BLaER1 treated with 17β-estradiol and CSF1 and Interleukin-3, amounts not matched to agents 10 nM and 100 nM (cell line): Measurements from ENCODE around the gene ENTREP3.
A peak's percentile ranks its signal among the peaks of the same experiment; 100 is the strongest.

ENCODE experiments used
- H3K27ac ChIP-seq, 11 experiments: shearing (Covaris generic); formaldehyde crosslinking; 2 replicates each; pipeline ENCODE4 v1.8.1; 2022
- H3K27me3 ChIP-seq, 11 experiments: shearing (Covaris generic); formaldehyde crosslinking; 2 replicates each; pipeline ENCODE4 v1.8.1; 2022
- H3K36me3 ChIP-seq, 11 experiments: shearing (Covaris generic); formaldehyde crosslinking; 2 replicates each; pipeline ENCODE4 v1.8.1; 2022
- H3K4me1 ChIP-seq, 10 experiments: shearing (Covaris generic); formaldehyde crosslinking; 2 replicates each; pipeline ENCODE4 v1.8.1; 2022
- H3K4me2 ChIP-seq, 11 experiments: shearing (Covaris generic); formaldehyde crosslinking; 2 replicates each; pipeline ENCODE4 v1.8.1; 2022
- H3K4me3 ChIP-seq, 10 experiments: shearing (Covaris generic); formaldehyde crosslinking; 2 replicates each; pipeline ENCODE4 v1.8.1; 2022
- H3K9ac ChIP-seq, 11 experiments: shearing (Covaris generic); formaldehyde crosslinking; 2 replicates each; pipeline ENCODE4 v1.8.1; 2022
- H3K9me3 ChIP-seq, 11 experiments: shearing (Covaris generic); formaldehyde crosslinking; replicated peaks in 1 of 11; 2 replicates each; pipeline ENCODE4 v1.8.1; 2022
- H4K20me1 ChIP-seq, 11 experiments: shearing (Covaris generic); formaldehyde crosslinking; 2 replicates each; pipeline ENCODE4 v1.8.1; 2022
- Cebpa-rat ChIP-seq, 11 experiments: shearing (Covaris generic); IDR thresholded peaks; 2 replicates each; pipeline ENCODE4 v1.8.1; 2022

ENTREP3 gene

DNA sequence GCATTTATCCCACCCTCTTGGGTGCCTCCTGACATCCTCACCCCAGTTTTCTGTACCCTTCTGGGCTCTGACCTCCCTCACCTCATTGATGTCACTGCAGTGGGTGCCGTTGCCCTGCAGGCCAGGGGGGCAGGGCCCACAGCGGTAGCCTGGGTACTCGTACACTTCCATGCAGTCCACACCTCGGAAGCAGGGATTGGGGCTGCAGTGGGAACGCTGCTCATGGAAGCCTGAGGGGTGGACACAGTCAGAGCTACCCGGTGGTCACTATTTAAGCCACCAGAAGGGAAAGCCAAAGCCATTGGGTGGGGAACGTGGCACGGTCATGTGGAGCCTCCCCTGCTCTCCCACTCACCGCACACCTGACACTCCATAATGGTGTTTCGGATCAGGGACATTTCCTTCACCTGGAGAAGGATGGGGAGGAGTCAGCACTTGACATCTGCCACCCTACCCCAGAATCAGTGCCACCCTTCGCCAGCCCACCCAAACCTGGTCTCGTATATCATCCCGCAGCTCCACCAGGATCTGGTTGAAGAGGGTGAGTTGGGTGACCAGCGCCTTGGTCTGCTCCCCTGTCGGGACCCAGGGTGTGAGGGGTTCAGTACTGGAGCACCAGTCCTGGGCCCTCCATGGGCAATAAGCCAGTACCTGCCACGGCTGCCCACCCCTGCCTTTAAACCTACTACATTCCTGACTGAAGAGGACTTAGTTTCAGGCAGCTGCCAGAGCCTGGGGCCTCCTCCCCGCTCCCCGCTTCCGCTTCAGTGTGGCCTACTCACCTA lies 52.4 kb downstream of the ENTREP3 start:
- no peaks in the 10 kb centered on the region for H3K9me3 ChIP-seq
- H4K20me1 ChIP-seq = no peaks in the 10 kb centered on the region
- no peak overlapping the region for H3K27ac ChIP-seq
- no peak overlapping the region for H3K4me2 ChIP-seq
- H3K4me3 ChIP-seq = no peak overlapping the region
- no peak for TF ChIP-seq Cebpa-rat (IDR thresholded peaks at IDR 0.05)
- H3K27me3 ChIP-seq = no peaks in the 10 kb centered on the region
- peak overlapping the region in 2 of 11 experiments; percentile 0 to 9; a peak in 1 of 22 replicates for H3K9ac ChIP-seq
- H3K36me3 ChIP-seq = peaks cover 0 to 22% (median 8%) of the 10 kb centered on the region in 11 experiments; a peak in 9 of 22 replicates
- peaks cover 16 to 23% (median 22%) of the 10 kb centered on the region in 10 experiments for H3K4me1 ChIP-seq

DNA sequence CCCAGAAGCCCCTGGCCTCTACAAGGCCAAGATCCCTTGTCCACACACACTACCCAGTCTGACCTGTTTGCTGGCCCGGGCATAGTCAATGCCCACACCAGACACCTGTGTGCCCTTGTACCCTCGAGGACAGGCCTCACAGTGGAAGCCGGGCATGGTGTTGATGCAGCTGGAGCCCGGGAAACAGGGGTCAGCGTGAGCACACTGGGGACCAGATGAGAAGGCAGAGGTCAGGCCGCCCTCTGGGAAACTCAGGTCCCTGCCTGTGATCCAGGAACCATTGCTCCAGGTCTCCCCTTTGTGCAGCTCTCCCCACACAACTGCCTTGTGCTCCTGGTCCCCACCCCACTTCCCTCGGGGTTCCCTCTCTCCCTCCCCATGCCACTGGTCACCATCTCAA lies 53.1 kb downstream of the ENTREP3 start:
- Histone ChIP-seq H3K36me3 (peaks cover 0 to 30% (median 14%) of the 10 kb centered on the region in 11 experiments; a peak in 12 of 22 replicates), H3K4me1 (peaks cover 8 to 16% (median 15%) of the 10 kb centered on the region in 10 experiments)
- no peak for TF ChIP-seq Cebpa-rat (IDR thresholded peaks at IDR 0.05)

DNA sequence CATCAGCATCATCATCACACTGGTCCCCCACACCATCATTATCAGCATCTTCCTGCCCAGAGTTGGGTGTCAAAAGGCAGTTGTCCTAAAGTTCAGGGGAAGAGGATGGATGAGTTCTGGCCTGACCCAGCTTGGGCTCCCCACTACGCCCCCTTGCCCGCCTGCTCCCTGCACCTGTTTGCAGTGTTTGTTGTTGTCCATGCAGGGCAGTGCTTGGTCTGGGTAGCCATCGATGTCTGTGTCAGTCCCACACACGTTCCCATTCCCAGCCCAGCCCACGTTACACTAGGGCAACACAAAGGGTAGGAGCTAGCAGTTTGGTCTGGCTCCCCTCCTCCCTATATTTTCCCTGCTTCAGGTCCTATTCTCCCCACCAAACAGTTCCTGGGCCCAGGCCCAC lies 54.4 kb downstream of the ENTREP3 start:
- Histone ChIP-seq H3K27me3 (no peaks in the 10 kb centered on the region), H3K9me3 (no peaks in the 10 kb centered on the region), H4K20me1 (no peaks in the 10 kb centered on the region), H3K36me3 (peaks cover 0 to 36% (median 21%) of the 10 kb centered on the region in 11 experiments; a peak in 12 of 22 replicates), H3K4me3 (no peak overlapping the region), H3K4me2 (no peak overlapping the region), H3K4me1 (peaks cover under 1 to 10% (median 5%) of the 10 kb centered on the region in 10 experiments; a peak in 16 of 20 replicates), H3K27ac (no peak overlapping the region), H3K9ac (no peak overlapping the region)
- TF ChIP-seq Cebpa-rat (IDR thresholded peaks at IDR 0.05) = no peak

More for the DNA sequence above, 53.1 kb downstream of the ENTREP3 start:
- H3K27ac ChIP-seq = no peak overlapping the region
- H3K9ac ChIP-seq = no peak overlapping the region
- H3K27me3 ChIP-seq = no peaks in the 10 kb centered on the region
- H3K4me2 ChIP-seq = no peak overlapping the region
- H3K9me3 ChIP-seq = no peaks in the 10 kb centered on the region
- no peaks in the 10 kb centered on the region for H4K20me1 ChIP-seq
- H3K4me3 ChIP-seq = no peak overlapping the region

DNA sequence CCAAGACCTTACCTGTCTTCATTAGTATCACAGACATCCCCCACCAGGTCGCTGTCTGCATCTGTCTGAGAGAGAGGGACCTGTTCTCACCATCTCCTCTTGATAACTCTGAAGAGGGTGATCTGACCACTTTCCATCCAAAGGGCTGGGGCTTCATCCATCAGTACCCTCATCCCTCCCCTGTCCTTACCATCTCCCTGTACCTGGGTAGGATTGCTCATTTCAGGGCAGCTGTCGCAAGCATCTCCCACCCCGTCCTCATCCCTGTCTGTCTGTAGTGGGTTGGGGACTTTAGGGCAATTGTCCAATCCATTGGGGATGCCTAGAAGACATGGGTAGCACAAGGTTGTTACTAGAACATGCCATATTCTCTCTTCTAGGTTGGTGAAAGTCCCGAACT lies 55.5 kb downstream of the ENTREP3 start:
- no peaks in the 10 kb centered on the region for H3K9me3 ChIP-seq
- TF ChIP-seq Cebpa-rat (IDR thresholded peaks at IDR 0.05) = no peak
- no peak overlapping the region for H3K27ac ChIP-seq
- H3K27me3 ChIP-seq = no peaks in the 10 kb centered on the region
- no peak overlapping the region for H3K4me2 ChIP-seq
- H3K36me3 ChIP-seq = peaks cover 0 to 36% (median 21%) of the 10 kb centered on the region in 11 experiments; a peak in 12 of 22 replicates
- H3K9ac ChIP-seq = no peak overlapping the region
- peaks cover 5 to 16% (median 12%) of the 10 kb centered on the region in 10 experiments; a peak in 16 of 20 replicates for H3K4me1 ChIP-seq
- H3K4me3 ChIP-seq = no peak overlapping the region
- no peaks in the 10 kb centered on the region for H4K20me1 ChIP-seq

DNA sequence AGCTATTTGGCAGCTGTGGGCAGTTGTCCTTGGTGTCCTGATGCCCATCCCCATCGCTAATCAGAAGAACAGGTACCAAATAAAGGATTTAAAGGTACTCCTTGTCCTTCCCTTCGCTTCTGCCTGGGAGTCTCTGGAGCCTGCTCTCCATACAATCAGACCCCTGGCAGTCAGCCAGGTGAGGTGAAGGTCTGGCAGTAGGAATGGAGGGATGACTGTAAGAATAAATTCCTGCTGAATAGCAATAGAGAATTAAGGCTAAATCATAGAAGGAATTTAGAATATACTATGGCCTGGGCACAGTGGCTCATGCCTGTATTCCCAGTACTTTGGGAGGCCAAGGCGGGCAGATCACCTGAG lies 56.8 kb downstream of the ENTREP3 start:
- no peak for TF ChIP-seq Cebpa-rat (IDR thresholded peaks at IDR 0.05)
- peaks cover 15 to 26% (median 22%) of the 10 kb centered on the region in 10 experiments for H3K4me1 ChIP-seq
- no peaks in the 10 kb centered on the region for H4K20me1 ChIP-seq
- H3K27ac ChIP-seq = no peak overlapping the region
- no peak overlapping the region for H3K4me3 ChIP-seq
- no peaks in the 10 kb centered on the region for H3K27me3 ChIP-seq
- no peak overlapping the region for H3K9ac ChIP-seq
- peaks cover 0 to 36% (median 21%) of the 10 kb centered on the region in 11 experiments; a peak in 12 of 22 replicates for H3K36me3 ChIP-seq
- H3K9me3 ChIP-seq = no peaks in the 10 kb centered on the region
- no peak overlapping the region for H3K4me2 ChIP-seq

DNA sequence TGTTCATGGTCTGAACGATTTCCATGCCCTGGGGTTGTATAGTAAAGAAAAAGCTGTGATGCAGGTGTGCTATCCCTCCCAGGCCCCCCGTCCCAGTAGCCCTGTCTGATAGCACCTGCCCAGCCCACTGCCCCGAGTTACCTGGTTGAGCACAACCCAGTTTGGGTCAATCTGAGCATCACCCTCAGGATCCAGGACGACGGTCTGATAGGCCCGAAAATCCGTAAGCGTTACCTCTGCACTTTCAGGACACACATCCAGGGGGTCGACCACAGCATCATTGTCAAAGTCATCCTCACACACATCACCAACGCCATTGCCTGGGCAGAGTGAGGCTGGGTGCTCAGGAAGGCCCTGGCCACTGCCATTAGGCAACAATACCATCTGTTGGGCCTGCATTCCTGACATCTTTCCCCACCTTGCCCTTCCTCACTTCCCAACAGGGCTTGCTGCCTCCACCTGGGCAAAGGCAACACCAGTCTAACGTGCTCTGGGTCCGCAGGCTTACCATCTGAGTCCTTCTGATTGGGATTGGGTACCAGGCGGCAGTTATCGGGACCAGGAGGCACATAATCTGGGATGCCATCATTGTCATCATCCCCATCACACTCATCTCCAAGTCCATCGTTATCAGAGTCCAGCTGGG lies 57.3 kb downstream of the ENTREP3 start:
- Histone ChIP-seq H3K27ac (no peak overlapping the region), H3K27me3 (no peaks in the 10 kb centered on the region)

More for the DNA sequence above, 57.3 kb downstream of the ENTREP3 start:
- H3K4me2 ChIP-seq = no peak overlapping the region
- H3K36me3 ChIP-seq = peaks cover 0 to 36% (median 21%) of the 10 kb centered on the region in 11 experiments; a peak in 12 of 22 replicates
- H3K9ac ChIP-seq = no peak overlapping the region
- no peak overlapping the region for H3K4me3 ChIP-seq
- H3K4me1 ChIP-seq = peaks cover 19 to 32% (median 26%) of the 10 kb centered on the region in 10 experiments
- H3K9me3 ChIP-seq = no peaks in the 10 kb centered on the region
- TF ChIP-seq Cebpa-rat (IDR thresholded peaks at IDR 0.05) = no peak
- H4K20me1 ChIP-seq = no peaks in the 10 kb centered on the region
